ENCODE results near the gene FNDC7. TPM values are rescaled to one million over a fixed set of nuclear protein-coding genes. Genes with fewer than 3 reads are reported as not detected.
"Not testable (repeated sequence)": the region's sequence is repeated elsewhere in the genome, so short reads cannot be mapped to it uniquely, and the experiment has no call there.

The FNDC7 gene
- total RNA-seq, 2 donors from 2014 or later, result not detected

GRCh38 chr1:108767115-108767514, 54.4 kb downstream of the FNDC7 start:
- no peak for TF ChIP-seq CTCF (IDR thresholded peaks at IDR 0.05)
- no peak for TF ChIP-seq POLR2A (IDR thresholded peaks at IDR 0.05)
- no peak overlapping the region for H3K4me3 ChIP-seq
- DNase-seq (no peak), ATAC-seq (no peak)
- intact Hi-C loops (cut with DNase I), result no loop called here
- no peaks in the 10 kb centered on the region for H3K27me3 ChIP-seq
- H3K4me1 ChIP-seq, result no peaks in the 10 kb centered on the region
- H3K27ac ChIP-seq, result no peak overlapping the region
- H3K36me3 ChIP-seq (replicated peaks in 1 of 2; ENCODE audit: insufficient read depth in 1 of 2, low read depth in 2 of 2), result peaks cover 0 to 5% of the 10 kb centered on the region in 2 donors
- WGBS, 2 donors, result 65 to 82% methylated on average over 1 of the region's 1 CpG
- no peaks in the 10 kb centered on the region for H3K9me3 ChIP-seq

- intact Hi-C loops (cut with DNase I), result no loop called here
- Histone ChIP-seq H3K36me3 (replicated peaks in 1 of 2; ENCODE audit: insufficient read depth in 1 of 2, low read depth in 2 of 2) (peaks cover 0 to 7% of the 10 kb centered on the region in 2 donors), H3K27ac (no peak overlapping the region), H3K27me3 (no peaks in the 10 kb centered on the region), H3K4me3 (no peak overlapping the region), H3K4me1 (no peaks in the 10 kb centered on the region), H3K9me3 (no peaks in the 10 kb centered on the region)
- WGBS, 2 donors, result 71 to 76% methylated on average over 3 of the region's 3 CpGs
- DNase-seq, result no peak
- no peak for TF ChIP-seq POLR2A (IDR thresholded peaks at IDR 0.05)
- TF ChIP-seq CTCF (IDR thresholded peaks at IDR 0.05), result no peak
- no peak for ATAC-seq
These were observed 55.0 kb downstream of the FNDC7 start for GRCh38 chr1:108767708-108768107.

GRCh38 chr1:108777839-108778238, 65.1 kb downstream of the FNDC7 start:
- intact Hi-C loops (cut with DNase I), result no loop called here
- ATAC-seq (no peak), DNase-seq (no peak)
- Histone ChIP-seq H3K27me3 (no peaks in the 10 kb centered on the region), H3K9me3 (no peaks in the 10 kb centered on the region), H3K4me3 (no peak overlapping the region), H3K27ac (no peak overlapping the region), H3K4me1 (no peaks in the 10 kb centered on the region), H3K36me3 (replicated peaks in 1 of 2; ENCODE audit: insufficient read depth in 1 of 2, low read depth in 2 of 2) (peaks cover 1 to 16% of the 10 kb centered on the region in 2 donors)
- TF ChIP-seq CTCF (IDR thresholded peaks at IDR 0.05), result no peak
- no peak for TF ChIP-seq POLR2A (IDR thresholded peaks at IDR 0.05)

GRCh38 chr1:108779455-108779854, 66.7 kb downstream of the FNDC7 start:
- ATAC-seq (no peak), DNase-seq (no peak)
- TF ChIP-seq CTCF (IDR thresholded peaks at IDR 0.05) (no peak), POLR2A (IDR thresholded peaks at IDR 0.05) (no peak)
- Histone ChIP-seq H3K27ac (no peak overlapping the region), H3K4me1 (no peaks in the 10 kb centered on the region), H3K36me3 (replicated peaks in 1 of 2; ENCODE audit: insufficient read depth in 1 of 2, low read depth in 2 of 2) (peaks cover 13 to 21% of the 10 kb centered on the region in 2 donors), H3K27me3 (no peaks in the 10 kb centered on the region), H3K9me3 (no peaks in the 10 kb centered on the region), H3K4me3 (no peak overlapping the region)
- intact Hi-C loops (cut with DNase I), result no loop called here

- DNase-seq (no peak), ATAC-seq (no peak)
- WGBS, 2 donors, result 59 to 67% methylated on average over 3 of the region's 3 CpGs
- Histone ChIP-seq H3K27ac (no peak overlapping the region), H3K4me3 (no peak overlapping the region), H3K27me3 (no peaks in the 10 kb centered on the region), H3K4me1 (no peaks in the 10 kb centered on the region), H3K9me3 (peaks cover 0 to 12% (median 0%) of the 10 kb centered on the region in 3 donors), H3K36me3 (replicated peaks in 1 of 2; ENCODE audit: insufficient read depth in 1 of 2, low read depth in 2 of 2) (peaks cover 21 to 30% of the 10 kb centered on the region in 2 donors)
- no peak for TF ChIP-seq POLR2A (IDR thresholded peaks at IDR 0.05)
- no peak for TF ChIP-seq CTCF (IDR thresholded peaks at IDR 0.05)
- intact Hi-C loops (cut with DNase I), result no loop called here
These were observed 68.3 kb downstream of the FNDC7 start for GRCh38 chr1:108780937-108781574.

- Histone ChIP-seq H3K9me3 (peaks cover 0 to 12% (median 0%) of the 10 kb centered on the region in 3 donors), H3K36me3 (replicated peaks in 1 of 2; ENCODE audit: insufficient read depth in 1 of 2, low read depth in 2 of 2) (peaks cover 21 to 30% of the 10 kb centered on the region in 2 donors)
- ATAC-seq; H3K27me3 ChIP-seq; H3K4me3 ChIP-seq; intact Hi-C loops (cut with DNase I); H3K4me1 ChIP-seq; H3K27ac ChIP-seq; DNase-seq: not testable (repeated sequence)
- 100% methylated on average over 1 of the region's 1 CpG for whole genome bisulfite sequencing, 2 donors
These were observed 68.9 kb downstream of the FNDC7 start for GRCh38 chr1:108781575-108781944.

Measured in body of pancreas (tissue), 4 donors.